Fibroblast of skin of left biceps (primary cell): ENCODE data around the gene ANAPC5.
"Not testable (repeated sequence)": the region's sequence is repeated elsewhere in the genome, so short reads cannot be mapped to it uniquely, and the experiment has no call there.

Experiments used
- DNase-seq, 2 experiments: peaks; one replicate each; pipeline ENCODE4 v3.0.0-alpha.2; 2013; ENCODE audit warnings: low read depth in 2 of 2

ANAPC5 gene

DNA sequence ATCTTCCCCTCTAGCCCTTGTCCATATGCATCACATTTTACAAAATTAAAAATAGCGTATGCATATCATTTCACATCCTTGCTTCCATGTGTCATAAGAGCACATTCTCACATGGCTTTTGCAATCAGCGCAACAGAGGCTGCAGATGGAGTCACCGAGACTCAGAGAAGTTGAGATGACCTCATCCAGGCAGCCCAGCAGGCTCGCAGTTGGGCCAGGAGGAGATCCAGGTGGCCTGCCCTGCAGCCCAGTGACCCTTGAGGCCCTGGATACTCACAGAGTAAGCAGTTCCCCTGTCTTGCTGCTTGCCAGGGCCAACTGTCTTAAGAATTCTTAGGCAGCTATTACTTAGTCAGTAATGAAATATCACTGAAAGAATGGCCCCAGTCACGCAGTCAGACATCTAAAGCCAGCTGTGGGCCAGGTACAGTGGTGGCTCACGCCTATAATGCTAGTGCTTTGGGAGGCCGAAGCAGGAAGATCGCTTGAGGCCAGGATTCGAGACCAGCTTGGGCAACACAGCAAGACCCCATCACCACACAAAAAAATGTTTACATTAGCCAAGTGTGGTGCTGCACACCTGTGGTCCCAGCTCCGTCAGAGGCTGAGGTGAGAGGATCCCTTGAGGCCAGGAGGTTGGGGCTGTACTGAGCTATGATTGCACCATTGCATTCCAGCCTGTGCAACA is 64.8 kb downstream of the ANAPC5 start:
- DNase-seq: no peak

DNA sequence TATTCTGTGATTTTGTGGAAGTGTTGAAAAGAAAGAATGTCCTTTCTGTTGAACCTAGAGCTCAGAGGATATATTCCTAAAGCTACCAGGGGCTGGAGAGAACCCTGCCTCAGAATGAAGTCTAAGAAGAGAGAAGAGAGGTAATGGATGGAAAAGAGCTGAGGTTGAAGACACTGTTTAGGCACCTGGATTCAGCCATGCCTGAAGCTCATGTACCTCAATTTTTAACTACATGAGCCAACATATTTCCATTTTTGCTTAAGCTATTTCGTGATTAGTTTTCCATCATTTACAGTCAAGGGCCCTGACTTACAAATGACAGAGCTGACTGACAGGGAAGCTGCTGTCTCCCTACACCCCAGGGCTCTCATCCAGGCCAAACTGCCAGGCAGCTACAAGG is 66.4 kb downstream of the ANAPC5 start:
- no peak for DNase-seq

DNA sequence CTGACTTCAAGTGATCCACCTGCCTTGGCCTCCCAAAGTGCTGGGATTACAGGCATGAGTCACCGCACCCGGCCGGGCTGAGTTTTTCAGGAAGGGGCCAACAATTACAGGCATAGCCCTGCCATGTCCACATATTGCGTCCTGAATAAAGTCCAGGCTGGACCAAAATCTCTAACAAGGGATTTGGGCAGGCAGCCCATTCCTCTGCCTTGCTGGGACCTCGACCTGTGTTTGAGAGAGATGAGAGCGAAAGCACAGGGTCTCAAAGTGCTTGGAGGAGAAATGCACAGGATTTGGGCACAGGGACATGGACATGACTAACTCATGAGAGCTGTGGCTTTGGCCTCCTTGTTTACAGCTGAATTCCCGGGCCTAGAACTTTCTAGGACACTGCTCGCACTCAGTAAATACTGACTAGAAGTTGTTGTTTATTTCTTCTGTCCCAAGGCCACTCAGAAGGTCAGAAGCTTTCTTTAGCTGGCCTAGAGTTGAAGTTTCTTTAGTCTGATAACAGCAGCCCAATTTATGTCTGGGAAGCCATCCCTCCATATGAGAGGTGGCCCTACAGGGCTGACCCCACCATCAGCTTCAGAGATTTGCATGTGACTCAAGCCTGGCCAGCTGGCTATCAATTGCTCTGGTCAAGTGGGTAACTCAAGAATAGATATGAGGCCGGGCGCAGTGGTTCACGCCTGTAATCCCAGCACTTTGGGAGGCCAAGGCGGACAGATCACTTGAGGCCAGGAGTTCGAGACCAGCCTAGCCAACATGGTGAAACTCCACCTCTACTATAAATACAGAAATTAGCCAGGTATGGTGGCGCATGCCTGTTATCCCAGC is 67.4 kb downstream of the ANAPC5 start:
- no peak for DNase-seq

DNA sequence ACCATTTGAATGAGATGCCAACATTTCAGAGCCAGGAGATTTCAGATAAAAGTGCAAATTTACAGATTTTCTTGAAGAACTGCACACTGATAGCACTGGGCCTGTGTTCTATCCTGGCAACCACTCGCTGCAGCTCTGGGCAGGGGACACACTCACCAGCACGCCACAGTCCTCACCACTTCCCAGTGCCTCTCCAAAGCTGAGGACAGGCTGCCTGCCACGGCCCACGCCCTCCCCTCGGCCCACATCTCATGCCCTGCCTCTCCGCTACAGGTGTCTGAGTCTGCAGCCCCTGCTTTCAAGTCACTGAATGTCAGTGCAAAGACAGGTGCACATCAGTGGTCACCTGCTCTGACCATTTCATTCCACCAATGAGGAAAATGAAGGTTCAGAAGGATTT is 68.4 kb downstream of the ANAPC5 start:
- no peak for DNase-seq

DNA sequence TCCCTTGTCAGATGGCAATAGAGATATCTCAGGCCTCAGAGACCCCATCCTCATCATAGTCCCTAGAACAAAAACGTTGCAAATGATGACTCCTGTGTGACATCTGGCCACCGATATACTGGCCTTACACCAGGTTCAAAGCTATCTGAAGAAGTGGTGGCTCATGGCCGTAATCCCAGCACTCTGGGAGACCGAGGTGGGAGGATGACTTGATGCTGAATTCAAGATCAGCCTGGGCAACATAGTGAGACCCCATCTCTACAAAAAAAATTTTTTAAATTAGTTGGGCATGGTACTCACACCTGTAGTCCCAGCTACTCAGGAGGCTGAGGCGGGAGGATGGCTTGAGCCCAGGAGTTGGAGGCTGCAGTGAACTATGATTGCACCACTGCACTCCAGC is 68.8 kb downstream of the ANAPC5 start:
- DNase-seq: no peak

DNA sequence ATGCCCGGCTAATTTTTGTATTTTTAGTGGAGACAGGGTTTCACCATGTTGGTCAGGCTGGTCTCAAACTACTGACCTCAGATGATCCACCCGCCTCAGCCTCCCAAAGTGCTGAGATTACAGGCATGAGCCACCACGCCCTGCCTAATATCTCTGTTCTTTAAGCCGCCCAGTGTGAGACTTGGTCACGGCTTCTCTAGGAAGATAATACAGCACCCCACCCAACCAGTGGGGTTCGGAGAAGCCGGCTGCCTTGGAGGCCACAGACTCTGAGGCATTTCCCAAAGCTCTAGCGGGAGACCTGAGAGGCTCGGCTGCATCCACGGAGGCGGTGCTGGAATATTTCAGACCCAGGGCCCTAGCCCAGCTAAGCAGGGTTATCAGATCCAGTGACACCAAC is 69.3 kb downstream of the ANAPC5 start:
- DNase-seq: not testable (repeated sequence)

DNA sequence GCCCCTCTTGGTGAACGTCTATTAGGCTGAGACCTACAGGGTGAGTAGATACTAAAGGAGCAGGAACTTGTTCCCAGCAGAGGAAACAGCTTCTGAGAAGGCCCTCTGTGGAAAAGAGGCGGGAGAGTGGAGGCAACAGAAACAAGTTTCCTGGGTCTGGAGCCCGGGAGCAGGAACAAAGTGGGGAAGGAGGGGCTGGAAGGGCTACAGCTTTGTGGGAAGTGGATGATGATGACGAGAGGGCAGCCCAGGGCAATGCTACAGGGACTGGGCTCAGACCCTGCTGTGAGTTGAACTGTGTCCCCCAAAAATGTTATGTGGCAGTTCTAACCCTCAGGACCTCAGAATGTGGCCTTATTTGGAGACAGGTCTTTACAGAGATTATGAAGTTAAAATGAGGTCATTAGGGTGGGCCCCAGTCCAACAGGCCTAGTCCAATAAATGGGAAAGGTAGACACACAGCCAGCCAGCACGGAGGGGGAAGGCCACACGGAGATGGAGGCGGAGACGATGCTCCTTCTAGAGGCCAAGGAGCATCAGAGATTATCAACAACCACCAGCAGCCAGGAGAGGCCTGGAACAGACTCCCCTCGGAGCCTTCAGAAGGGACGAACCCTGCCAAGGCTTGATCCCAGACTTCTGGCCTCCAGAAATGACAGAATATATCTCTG is 70.0 kb downstream of the ANAPC5 start:
- no peak for DNase-seq

DNA sequence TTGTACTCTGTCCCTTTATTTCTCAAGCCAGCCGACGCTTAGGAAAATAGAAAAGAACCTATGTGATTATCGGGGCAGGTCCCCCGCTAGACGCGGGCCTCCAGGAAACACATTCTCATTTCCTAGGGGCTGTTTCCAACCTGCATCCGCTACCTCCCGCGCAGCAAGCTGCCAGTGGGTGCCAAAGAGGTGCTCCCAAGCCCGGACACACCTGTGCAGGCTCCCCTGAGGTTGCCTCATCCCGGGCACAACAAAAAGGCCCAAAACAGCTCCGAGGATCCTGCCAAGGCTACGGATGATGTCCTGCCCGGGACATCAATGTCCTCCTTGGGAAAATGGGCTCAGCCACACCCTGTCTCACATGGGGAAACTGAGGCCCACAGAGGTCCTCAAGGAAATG is 71.1 kb downstream of the ANAPC5 start:
- DNase-seq: not testable (repeated sequence)

DNA sequence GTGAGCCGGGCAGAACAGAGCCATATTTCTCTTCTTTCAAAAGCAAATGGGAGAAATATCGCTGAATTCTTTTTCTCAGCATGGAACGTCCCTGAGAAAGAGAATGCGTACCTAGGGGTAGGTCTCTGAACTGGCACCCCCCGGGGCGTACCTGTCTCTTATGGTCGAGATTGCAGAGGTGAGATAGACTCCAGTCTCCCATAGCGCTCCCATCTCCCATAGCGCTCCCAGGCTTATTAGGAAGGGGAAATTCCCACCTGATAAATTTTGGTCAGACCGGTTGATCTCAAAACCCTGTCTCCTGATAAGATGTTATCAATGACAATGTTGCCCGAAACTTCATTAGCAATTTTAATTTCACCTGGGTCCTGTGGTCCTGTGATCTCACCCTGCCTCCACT is 71.7 kb downstream of the ANAPC5 start:
- DNase-seq: not testable (repeated sequence)

DNA sequence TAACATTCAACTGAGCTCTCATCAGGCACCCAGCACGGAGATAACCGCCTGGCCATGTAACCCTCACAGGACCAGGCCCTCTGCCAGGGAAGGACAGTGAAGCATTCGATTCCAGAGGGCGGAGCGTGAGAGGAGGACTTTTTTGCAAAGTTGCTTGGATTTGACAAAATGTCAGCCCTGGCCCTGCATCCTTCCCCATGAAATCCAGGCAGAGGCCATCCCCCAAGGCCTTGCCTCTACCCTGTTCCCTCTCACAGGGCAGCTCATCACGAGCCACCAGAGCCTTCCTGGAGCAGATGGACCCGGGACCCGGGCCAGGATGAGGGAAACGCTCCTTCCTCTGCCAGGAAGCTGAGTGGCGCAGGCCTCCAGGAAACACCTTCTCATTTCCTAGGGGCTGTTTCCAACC is 72.7 kb downstream of the ANAPC5 start:
- no peak for DNase-seq

DNA sequence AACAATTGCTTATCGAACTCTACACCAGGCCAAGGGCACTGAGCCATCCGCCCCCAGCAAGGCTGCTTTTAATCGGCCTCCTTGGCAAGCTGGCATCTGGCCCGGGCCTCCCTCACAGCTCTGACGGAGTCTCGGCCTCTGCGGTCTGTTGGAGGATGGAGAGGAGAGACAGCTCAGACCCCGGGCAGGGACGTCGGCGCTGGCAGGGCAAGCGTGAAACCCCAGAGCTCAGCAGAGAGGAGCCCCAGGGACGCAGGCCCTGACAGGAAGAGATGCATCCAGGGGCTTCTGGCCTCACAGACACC is 73.2 kb downstream of the ANAPC5 start:
- no peak for DNase-seq

DNA sequence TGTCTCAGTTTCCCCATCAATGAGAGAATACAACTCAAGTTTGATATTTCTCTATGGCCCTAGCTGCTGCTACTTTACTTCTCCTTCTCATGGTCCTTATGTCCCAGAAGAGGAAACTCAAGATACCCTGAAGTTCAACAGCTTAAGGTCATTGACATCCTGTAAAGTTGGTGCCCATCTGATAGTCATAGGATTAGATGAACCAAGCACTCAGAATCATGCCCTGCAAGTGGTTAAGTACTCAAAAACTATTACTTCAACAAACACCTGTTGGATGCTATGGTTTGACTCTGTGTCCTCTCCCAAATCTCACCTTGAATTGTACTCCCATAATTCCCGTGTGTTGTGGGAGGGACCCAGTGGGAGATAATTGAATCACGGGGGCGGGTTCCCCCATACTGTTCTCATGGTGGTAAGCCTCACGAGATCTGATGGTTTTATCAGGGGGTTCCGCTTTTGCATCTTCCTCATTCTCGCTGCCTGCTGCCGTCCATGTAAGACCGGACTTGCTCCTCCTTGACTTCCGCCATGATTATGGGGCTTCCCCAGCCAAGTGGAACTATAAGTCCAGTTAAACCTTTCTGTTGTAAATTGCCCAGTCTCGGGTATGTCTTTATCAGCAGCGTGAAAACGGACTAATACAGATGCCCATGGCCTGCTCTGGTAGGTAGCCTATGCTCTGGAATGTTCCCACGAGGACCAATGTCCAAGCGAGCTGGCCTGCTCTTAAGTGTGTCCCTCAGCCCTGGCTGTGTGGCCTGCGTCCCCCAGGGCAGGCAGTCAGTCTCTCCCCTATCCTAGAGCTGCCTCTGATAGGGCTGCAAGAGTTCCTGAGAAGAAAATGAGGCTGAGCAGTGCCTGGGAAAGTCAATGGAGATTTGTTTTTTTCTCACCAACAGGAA is 73.8 kb downstream of the ANAPC5 start:
- no peak for DNase-seq

DNA sequence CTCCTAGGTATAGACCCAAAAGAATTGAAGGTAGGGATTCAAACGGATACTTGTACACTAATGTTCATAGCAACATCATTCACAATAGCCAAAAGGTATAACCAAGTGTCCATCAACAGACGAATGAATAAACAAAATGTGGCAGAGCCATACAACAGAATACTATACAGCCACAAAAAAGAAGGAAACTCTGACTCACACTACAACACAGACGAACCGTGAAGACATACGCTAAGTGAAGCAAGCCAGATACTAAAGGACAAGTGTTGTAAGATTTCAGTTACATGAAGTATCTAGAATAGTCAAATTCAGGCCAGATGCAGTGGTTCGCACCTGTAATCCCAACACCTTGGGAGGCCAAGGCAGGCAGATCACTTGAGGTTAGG is 74.8 kb downstream of the ANAPC5 start:
- no peak for DNase-seq

DNA sequence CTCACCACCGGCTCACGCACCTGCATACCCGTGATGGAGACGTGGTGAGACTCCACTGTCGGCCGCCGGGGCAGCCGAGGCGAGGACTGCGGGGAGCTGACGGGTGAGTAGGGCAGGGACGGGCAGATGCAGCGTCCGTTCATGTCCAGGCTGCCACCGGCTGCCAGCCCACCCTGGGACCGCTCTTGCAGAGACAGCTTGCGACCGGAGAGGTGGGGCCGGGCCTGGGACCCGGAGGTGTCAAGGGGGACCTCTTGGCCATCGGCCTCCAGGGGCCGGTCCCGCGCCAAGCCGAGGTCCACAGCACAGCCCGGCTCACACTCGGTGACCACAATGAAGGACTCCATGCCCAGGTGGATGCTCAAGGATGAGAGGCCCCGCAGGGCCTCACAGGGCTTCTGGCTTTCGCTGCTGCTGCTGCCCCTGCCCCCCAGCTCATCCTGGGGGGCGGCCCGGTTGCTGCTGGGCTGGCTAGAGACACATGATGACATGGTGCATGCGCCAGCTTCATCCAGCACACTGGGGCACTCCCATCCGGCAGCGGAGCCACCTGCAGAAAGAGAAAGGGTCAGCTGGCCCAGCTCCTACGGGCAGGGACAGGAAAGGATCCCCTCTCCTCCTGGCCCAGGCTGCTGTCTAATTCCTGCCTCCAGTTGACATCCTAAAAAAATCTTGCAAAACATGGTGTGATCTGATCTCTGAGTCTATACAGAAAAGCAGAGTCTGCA is 78.0 kb downstream of the ANAPC5 start:
- DNase-seq: no peak

DNA sequence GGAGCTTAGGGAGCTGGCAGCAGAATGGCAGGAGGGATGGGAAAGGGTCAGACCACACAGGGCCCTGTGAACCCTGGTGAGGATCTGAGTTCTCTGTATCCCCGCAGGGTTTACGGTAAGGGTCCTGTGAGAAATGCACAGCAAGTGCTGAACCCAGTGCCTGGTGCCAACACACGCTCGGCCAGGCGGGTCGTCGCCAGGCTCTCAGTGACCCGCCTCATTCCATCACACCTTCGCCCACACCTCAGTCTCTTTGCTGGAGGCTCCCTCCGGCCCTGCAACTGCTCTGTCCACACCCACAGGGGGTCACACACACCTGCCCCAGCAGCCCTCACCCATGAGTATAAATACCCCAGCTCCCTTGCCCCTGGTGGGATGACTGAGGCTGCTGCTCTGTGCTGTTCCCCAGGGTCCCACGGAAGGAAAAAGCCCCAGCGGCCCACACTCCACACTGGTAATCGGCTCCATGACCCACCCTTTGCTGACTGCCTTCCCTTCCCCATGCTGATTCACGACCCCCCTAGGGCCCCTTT is 78.8 kb downstream of the ANAPC5 start:
- no peak for DNase-seq

DNA sequence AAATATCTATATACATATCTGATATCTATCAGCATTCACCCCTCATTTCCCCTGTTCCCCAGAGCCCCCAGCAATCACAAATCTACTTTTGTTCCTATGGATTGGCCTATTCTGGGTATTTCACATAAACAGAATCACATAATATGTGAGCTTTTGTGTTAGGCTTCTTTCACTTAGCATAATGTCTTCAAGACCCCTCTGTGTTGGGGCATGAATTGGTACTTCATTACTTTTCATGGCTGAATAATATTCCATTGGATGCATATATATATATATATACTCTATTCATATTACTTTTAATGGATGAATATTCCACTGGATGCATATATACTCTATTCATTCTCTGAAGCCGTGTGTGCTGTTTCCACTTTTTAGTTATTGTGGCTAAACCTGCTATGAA is 84.4 kb downstream of the ANAPC5 start:
- DNase-seq: no peak

DNA sequence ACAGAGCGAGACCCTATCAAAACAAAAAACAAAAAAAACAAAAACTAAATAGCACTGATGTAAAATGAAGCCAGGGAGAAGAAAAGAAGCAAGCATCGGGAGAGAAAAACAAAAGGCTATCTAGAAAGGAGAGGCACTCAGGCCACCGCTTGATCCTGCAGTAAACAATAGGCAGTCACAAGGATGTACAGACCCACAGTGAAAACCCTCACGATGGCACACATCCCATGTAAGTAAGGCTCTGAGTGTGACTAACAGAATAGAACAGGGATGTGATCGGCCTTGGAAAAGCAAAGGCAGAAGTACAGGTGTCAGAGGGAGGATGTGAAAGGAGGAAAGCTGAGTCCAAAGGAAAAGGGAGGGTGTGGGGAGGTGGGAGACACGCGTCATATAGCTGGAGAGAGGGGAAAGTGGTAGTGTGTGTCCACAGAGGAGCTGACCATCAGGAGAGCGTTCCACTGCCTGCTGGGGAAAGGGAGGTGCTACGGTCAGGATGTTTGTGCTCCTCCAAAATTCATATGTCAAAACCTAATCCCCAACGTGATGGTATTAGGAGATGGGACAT is 87.2 kb downstream of the ANAPC5 start:
- no peak for DNase-seq

DNA sequence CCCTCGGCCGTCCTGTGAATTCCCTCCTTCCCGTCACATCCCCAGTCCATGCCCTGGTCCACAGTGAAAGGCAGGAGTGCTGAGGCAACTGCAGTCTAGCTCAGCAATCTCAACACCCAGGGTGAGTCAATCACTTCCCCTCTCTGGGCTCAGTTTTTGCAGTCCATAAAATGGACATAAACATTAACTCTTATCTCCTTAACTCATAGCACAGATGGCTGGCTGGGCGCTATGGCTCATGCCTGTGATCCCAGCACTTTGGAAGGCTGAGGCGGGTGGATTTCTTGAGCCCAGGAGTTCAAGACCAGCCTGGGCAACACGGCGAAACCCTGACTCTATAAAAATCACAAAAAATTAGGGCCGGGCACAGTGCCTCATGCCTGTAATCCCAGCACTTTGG is 88.1 kb downstream of the ANAPC5 start:
- DNase-seq: no peak

DNA sequence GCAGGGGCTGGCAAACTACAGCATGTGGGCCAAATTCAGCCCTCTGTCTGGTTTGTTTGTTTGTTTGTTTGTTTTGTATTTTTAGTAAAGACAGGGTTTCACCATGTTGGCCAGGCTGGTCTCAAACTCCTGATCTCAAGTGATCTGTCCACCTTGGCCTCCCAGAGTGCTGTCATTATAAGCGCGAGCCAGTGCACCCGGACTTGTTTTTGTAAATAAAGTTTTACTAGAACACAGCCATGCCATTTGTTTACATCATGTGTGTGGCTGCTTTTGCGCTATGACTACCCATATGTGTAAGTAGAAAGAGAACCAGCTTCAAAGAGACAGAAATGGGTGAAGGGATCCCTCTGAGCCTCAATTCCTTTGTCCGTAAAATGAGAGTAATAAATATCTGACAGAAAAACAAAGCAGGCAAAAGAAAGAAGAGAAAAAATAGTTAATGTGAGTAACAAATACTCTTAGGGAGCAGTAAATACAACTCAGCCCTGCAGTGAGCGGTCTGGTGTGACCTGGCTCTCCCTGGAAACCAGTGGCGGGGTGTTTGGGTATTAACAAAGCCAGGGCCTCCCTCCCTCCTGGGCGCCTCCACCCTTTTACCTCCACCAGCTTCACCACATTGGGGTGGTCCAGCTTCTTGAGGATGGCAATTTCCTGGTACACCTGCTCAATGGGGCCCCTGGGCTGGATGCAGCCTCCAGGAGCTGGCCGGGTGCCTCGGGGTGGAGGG is 88.8 kb downstream of the ANAPC5 start:
- DNase-seq: no peak

DNA sequence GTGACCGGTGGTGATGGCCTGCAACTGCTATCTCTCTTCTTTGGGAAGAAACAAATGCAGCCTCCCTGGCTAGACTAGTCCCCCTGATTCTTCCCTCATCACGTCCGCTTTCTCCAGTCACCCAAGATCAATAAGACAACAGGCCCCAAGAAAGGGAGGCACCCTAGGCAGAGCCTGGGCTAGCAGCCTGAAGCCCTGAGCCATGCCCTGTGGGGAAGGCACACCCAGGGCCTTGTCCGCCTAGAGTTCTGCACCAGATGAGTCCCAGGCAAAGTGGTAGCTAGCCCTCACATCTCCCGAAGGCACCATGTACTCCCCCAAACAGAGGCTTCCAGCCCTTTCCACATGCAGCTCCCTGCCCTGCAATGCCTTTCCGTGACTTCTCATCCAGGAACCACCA is 90.8 kb downstream of the ANAPC5 start:
- no peak for DNase-seq
